ENCODE data around the gene ZBTB40. TPM values are rescaled to one million over a fixed set of nuclear protein-coding genes. Genes with fewer than 3 reads are reported as not detected.

Gene ZBTB40
- total RNA-seq, 4 donors from 2014 or later, result 12.2 to 19.6 (median 15.4) TPM

DNA sequence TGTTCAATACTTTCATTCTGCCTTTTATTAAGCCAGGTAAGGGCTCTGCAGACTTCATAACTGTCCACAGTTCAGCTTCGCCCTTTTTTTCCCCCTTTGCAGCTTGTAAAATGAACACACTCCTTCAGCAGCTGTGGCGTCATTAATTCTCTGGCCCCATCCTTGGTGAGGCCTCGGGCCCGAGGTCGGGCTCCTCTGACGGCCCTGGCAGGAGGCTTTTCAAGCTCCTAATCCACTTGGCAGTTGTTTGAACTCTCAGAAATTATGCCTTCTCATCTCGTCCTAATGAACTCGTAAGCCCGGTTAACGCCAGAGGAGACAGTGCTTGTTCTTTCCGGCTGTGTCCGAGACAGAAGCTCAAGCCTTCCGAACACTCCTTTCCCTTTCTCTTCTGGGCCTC lies 93.5 kb downstream of the ZBTB40 start:
- TF ChIP-seq CTCF (IDR thresholded peaks at IDR 0.05; ENCODE audit: low read depth), result no peak

DNA sequence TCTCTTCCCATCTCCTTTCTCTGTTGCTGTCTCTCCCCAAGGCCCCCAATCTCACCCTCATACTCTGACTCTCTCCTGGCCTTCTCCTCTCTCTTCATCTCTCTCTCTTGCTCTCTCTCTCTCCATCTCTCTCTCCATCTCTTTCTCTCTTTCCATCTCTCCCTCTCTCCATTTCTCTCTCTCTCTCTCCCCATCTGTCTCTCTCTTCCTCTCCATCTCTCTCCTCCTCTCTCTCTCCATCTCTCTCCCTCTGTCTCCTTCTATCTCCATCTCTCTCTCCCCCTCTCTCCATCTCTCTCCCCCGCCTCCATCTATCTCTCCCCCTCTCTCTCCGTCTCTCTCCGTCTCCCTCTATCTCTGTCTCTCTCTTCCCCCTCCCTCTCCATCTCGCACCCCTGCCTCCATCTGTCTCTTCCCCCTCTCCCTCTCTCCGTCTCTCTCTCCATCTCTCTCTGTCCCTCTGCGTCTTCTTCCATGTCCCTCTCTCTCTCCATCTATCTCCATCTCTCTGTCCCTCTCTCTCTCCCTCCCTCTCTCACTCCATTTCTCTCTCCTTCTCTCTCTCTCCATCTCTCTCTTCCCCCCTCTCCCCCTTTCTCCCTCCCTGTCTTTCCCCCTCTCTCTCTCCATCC lies 95.7 kb downstream of the ZBTB40 start:
- no peak for TF ChIP-seq CTCF (IDR thresholded peaks at IDR 0.05; ENCODE audit: low read depth)

DNA sequence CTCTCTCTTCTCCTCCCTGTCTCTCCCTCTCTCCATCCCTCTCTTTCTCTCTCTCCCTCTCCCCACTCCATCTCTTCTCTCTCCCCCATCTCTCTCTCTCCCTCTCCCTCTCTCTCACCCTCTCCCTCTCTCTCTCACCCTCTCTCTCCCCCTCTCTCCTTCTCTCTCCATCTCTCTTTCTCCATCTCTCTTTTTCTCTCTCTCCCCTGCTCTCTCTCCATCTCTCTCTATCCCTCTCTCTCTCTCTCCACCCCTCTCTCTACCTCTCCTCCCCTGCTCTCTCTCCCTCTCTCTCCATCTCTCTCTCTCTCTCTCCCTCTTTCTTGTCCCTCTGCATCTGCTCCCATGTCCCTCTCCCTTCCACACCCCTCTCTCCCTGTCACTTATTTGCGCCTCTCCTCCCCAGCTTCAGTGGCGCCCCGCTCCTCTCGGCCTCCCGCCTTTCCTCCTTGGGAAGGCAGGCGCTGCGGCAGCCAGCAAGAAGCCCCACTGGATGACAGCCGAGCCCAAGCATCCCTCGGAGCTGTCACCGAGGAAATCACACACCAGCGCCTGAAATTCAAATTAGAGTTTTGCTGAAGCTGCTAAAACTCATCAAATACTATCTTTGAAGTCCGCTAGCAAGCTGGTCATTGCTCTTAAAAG lies 96.3 kb downstream of the ZBTB40 start:
- no peak for TF ChIP-seq CTCF (IDR thresholded peaks at IDR 0.05; ENCODE audit: low read depth)

DNA sequence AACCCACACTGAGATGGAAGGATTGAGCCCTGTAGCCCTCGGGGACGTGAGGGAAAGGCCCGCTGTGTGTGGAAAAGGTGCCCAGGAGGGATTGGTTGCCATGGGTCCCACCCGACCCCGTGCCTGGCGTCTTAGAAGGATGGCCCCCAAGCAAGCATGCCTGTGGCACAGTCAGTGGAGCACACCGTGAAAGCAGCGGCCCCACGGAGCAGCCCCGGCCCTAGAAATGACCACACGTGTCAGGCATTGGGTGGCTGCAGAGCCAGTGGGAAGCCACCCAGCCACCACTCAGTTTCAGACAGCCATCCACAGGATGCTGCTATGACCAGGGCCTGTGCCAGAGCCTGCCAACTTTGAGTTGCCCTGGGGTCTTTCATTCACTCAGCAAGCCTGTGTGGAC lies 98.4 kb downstream of the ZBTB40 start:
- TF ChIP-seq CTCF (IDR thresholded peaks at IDR 0.05; ENCODE audit: low read depth), result no peak

DNA sequence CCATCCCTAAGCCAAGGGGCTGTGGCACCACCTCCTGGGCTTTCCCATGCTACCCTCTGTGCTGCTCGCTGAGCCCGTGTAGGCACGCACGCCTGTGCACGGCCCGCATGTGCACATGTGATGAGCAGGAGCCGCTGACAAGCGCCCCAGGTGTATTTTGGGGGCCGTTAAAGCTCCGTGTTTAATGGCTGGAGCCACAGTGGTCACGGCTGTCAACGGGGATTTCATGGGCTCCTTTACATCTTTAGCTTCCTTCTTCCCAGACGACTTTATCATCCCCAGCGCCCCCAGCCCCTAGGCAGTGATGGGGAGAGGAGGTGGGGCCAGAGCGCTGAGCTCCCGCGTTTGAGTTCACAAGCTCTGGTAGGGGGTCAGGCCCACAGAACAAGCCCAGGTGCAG lies 99.9 kb downstream of the ZBTB40 start:
- no peak for TF ChIP-seq CTCF (IDR thresholded peaks at IDR 0.05; ENCODE audit: low read depth)

DNA sequence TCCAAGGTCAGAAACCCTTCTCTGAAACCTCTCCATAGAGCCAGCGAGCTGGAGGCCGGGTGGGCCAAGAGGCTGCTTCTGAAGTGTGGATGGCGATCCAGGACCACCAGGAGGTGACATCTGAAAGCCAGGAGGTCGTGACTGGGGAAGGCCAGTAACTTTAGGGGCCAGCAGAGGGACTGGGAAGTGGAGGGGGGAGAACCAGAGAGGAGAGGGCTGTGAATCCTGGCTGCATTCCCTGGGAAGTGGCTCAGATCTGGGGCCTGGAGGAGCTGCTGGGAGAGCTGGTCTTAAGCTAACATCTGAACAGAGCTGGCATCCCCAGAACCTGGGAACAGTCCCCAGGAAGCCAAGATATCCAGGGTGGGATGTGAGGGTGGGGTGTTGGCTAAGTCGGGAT lies 100.4 kb downstream of the ZBTB40 start:
- no peak for TF ChIP-seq CTCF (IDR thresholded peaks at IDR 0.05; ENCODE audit: low read depth)

DNA sequence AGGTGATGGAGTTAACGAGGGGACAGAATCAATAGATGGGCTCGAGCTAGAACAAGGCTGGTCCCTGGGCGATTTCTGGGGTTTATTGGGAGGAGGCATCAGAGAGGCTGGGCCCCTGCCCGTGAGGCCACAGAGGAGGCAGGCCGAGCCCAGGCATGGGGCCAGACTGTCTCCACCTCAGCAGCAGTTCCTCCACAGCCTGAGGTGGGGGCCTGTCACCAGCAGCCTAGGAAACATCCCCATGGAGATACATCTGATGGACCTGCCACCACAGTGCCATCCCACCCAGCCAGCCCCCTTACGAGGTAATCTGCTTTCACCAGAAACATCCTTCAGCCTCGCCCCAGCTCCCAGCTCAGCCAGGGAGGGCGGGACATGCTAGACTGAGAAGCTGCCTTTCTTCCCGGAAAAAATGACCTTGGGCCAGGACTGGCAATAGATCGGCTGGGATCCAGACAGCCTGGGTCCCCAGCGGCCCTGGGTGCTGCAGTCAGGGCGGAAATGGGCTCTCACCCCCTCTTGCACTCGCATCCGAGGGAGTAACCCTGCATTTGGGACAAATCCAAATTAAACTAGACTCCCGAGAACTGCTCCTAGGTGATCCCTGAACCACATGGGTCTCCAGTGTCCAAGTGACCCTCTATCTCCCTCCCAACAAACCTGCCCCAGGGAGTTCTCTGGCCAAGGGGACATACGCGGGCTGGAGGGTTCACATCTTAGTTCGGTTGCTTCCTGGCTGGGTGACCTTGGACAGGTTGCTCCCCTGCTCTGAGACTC lies 101.6 kb downstream of the ZBTB40 start:
- no peak for TF ChIP-seq CTCF (IDR thresholded peaks at IDR 0.05; ENCODE audit: low read depth)

All from subcutaneous adipose tissue (tissue), 4 donors.